NT2/D1 (cell line): Measurements from ENCODE around the gene COMMD9.

Experiments
- SUZ12 ChIP-seq: IDR thresholded peaks from 2 replicates; pipeline ENCODE4 v1.6.1; 2011; ENCODE audit not compliant: insufficient read length, insufficient read depth; ENCODE audit errors: extremely low read depth
- YY1 ChIP-seq: IDR thresholded peaks from 2 replicates; pipeline ENCODE4 v1.6.1; 2011; ENCODE audit not compliant: insufficient read length, insufficient read depth
- ZNF274 ChIP-seq: IDR thresholded peaks from 2 replicates; pipeline ENCODE4 v1.6.1; 2011; ENCODE audit warnings: mild to moderate bottlenecking, low read depth, low read length

DNA sequence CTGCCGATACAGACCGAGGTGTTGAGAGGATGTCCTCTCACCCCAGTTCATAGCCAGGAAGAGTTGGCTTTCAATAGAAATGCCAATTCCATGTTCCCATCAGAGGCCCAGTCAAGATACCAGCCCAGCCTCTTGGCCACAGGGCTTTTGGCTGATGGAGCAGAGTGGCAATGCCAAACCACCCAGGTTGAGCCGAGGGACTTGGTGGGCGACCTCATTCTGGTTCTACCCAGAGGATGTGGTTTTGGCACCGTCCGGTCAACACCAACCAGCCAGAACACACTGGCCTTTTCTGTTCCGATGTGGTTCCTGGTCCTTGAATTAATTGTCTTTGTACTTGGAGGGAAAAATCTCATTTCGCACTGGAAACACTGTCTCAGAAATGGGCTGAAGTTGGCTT, 60.5 kb downstream of the COMMD9 start:
- TF ChIP-seq SUZ12, result no peak
- TF ChIP-seq ZNF274, result no peak
- TF ChIP-seq YY1, result no peak
